Stomach (tissue), 9 donors: Measurements from ENCODE around the gene SPI1. TPM values are rescaled to one million over a fixed set of nuclear protein-coding genes. Genes with fewer than 3 reads are reported as not detected.

Source experiments
- DNase-seq, 2 donors: peaks; one replicate each; pipeline versions ENCODE4 v3.0.0 to v3.0.0-alpha.2; 2013 to 2019
- H3K27ac ChIP-seq, 5 donors: fragments of 200-600 bp in 4 of 5; sonication (generic) in 4 of 5; one replicate each; pipeline ENCODE4 v1.5.1; 2013 to 2019; ENCODE audit warnings: mild to moderate bottlenecking in 1 of 5, moderate library complexity in 1 of 5
- H3K27me3 ChIP-seq, 3 donors: fragments of 200-600 bp; sonication (generic); one replicate each; pipeline ENCODE4 v1.5.1; 2017 to 2019; ENCODE audit warnings: mixed run types in 1 of 3
- H3K36me3 ChIP-seq, 4 donors: fragments of 200-600 bp; sonication (generic); 1 replicate in 3 of 4; 2 replicates in 1 of 4; pipeline ENCODE4 v1.5.1; 2016 to 2019
- H3K4me1 ChIP-seq, 4 donors: fragments of 200-600 bp; sonication (generic); one replicate each; pipeline ENCODE4 v1.5.1; 2016 to 2019
- H3K4me3 ChIP-seq, 4 donors: fragments of 200-600 bp; sonication (generic) in 3 of 4; one replicate each; pipeline ENCODE4 v1.5.1; 2016 to 2019; ENCODE audit warnings: mild to moderate bottlenecking in 1 of 4
- H3K9me3 ChIP-seq, 4 donors: fragments of 200-600 bp; sonication (generic); one replicate each; pipeline ENCODE4 v1.5.1; 2016 to 2019
- EP300 ChIP-seq: sonication (generic); formaldehyde crosslinking; IDR thresholded peaks from one replicate; pipeline ENCODE4 v1.6.1; 2017; ENCODE audit warnings: antibody characterized with exemption
- POLR2A ChIP-seq, 4 donors: fragments of 450-650 bp; IDR thresholded peaks; one replicate each; pipeline ENCODE4 v1.6.1; 2016; ENCODE audit warnings: antibody characterized with exemption in 4 of 4, control low read depth in 2 of 4, mild to moderate bottlenecking in 1 of 4, moderate library complexity in 1 of 4
- POLR2AphosphoS5 ChIP-seq, 3 donors: sonication (generic); formaldehyde crosslinking; IDR thresholded peaks; one replicate each; pipeline ENCODE4 v1.6.1; 2016; ENCODE audit warnings: antibody characterized with exemption in 3 of 3
- WGBS, 5 donors: extraction: QIAGEN DNeasy Blood & Tissue Kit in 3 of 5; methylation state at CpG; one replicate each; pipeline versions ENCODE4 v1.1.5 to v1.1.7; 2013 to 2018; 5-methylcytosine and 5-hydroxymethylcytosine counted together
- intact Hi-C: fragments of 100-400 bp; cut with DNase I; formaldehyde crosslinking; loops from one replicate; pipeline ENCODE4 v1.15.1; 2023; ENCODE audit warnings: low total_unique reads
- polyA plus RNA-seq, 3 donors: library from polyadenylated mRNA; stranded (reverse); fragments of 200-250 nt; gene quantifications; one replicate each; pipeline ENCODE4 v1.2.3, GENCODE V29; 2013
- total RNA-seq, 5 donors: library from RNA; depleted of rRNA; stranded (reverse); fragments of >200 nt; gene quantifications; one replicate each; pipeline versions ENCODE4 v1.1.0 to v1.2.3, GENCODE V29; 2014 to 2016
- TF ChIP-seq, protein P1 (sequence below), 7 experiments: fragments of 450-650 bp in 4 of 7; fragments of 200-600 bp in 3 of 7; sonication (generic) in 3 of 7; IDR thresholded peaks; one replicate each; pipeline ENCODE4 v1.5.1; 2016 to 2019; ENCODE audit warnings: antibody characterized with exemption in 7 of 7, control low read depth in 2 of 7, mild to moderate bottlenecking in 1 of 7
- donor health status: healthy with polysubstance abuse.
- donor health status: Bipolar disorder and iron deficiency.
- donor health status: healthy.

SPI1 gene
- total and polyA plus RNA-seq, 8 donors = 2.6 to 24.3 (median 8.2) TPM

DNA sequence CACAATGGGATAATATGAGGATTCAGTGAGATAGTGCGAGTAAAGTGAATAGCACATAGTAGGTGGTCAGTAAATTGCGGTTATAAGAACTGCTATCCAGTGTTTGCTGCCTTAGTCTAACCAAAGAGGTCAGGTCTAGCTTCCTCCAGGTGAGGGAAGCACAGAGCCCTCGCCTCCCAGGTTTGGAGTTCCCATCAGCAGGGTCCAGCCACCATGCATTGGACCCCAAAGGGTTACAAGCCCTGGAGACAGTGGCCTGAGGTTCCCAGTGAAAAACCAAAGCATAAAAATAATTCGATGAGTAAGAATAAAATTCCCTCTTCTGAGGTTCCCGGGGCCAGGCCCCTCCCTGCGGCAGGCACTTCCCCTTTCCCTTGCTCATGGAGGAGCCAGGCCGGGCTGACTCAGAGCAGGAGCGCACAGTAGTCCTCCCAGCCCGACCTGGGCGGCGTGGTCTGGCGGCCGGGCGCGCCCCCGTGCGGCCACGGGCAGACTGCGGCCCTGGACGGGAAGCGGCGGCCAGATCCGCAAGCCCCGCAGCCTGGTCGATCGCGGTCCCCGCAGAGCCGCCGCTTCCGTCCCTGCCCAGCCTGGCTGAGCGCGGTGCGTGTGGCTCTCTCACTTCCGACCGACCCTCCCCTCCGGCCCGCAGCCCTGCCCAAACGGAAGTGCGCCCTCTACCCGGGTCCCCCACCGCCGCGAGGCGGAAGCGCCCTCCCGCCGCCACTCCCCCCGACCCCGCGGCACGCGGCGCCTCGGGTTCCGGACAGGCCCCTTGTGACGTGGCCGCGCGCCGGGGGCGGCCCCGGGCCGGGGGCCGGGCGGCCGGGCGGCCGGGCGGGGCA is 29.6 kb upstream of the SPI1 start, which contains the start of gene SLC39A13:
Gene SLC39A13 (plus strand): TSS at position 845 of the 845 bp plus-strand sequence. CDS start 1,505 bp downstream, outside the sequence.
- H3K36me3 ChIP-seq = peaks cover 4 to 29% (median 26%) of the 10 kb centered on the region in 4 donors
- H3K27me3 ChIP-seq = no peaks in the 10 kb centered on the region
- 1 to 4% (median 1%) methylated on average over 24 to 70 of the region's 70 CpGs for WGBS, 5 donors
- H3K4me1 ChIP-seq = peaks cover 27 to 50% (median 39%) of the 10 kb centered on the region in 4 donors
- peak within 1 kb of the TSS; percentile 74 to 85 (median 77) for H3K4me3 ChIP-seq
- H3K27ac ChIP-seq = peak within 1 kb of the TSS; percentile 93 to 97 (median 95)
- peak; percentile 95 to 98 for DNase-seq
- intact Hi-C loops = no loop called here
- H3K9me3 ChIP-seq = no peaks in the 10 kb centered on the region
- TF ChIP-seq EP300 (no peak), POLR2A (IDR thresholded peaks at IDR 0.05) (peak in 1 of 4 donors; percentile 56), POLR2AphosphoS5 (IDR thresholded peaks at IDR 0.05) (peak; percentile 63 to 98 (median 95))
- TF ChIP-seq, protein P1, sequence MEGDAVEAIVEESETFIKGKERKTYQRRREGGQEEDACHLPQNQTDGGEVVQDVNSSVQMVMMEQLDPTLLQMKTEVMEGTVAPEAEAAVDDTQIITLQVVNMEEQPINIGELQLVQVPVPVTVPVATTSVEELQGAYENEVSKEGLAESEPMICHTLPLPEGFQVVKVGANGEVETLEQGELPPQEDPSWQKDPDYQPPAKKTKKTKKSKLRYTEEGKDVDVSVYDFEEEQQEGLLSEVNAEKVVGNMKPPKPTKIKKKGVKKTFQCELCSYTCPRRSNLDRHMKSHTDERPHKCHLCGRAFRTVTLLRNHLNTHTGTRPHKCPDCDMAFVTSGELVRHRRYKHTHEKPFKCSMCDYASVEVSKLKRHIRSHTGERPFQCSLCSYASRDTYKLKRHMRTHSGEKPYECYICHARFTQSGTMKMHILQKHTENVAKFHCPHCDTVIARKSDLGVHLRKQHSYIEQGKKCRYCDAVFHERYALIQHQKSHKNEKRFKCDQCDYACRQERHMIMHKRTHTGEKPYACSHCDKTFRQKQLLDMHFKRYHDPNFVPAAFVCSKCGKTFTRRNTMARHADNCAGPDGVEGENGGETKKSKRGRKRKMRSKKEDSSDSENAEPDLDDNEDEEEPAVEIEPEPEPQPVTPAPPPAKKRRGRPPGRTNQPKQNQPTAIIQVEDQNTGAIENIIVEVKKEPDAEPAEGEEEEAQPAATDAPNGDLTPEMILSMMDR (IDR thresholded peaks at IDR 0.05) = peak in 5 of 7 experiments; percentile 38 to 88 (median 71)

DNA sequence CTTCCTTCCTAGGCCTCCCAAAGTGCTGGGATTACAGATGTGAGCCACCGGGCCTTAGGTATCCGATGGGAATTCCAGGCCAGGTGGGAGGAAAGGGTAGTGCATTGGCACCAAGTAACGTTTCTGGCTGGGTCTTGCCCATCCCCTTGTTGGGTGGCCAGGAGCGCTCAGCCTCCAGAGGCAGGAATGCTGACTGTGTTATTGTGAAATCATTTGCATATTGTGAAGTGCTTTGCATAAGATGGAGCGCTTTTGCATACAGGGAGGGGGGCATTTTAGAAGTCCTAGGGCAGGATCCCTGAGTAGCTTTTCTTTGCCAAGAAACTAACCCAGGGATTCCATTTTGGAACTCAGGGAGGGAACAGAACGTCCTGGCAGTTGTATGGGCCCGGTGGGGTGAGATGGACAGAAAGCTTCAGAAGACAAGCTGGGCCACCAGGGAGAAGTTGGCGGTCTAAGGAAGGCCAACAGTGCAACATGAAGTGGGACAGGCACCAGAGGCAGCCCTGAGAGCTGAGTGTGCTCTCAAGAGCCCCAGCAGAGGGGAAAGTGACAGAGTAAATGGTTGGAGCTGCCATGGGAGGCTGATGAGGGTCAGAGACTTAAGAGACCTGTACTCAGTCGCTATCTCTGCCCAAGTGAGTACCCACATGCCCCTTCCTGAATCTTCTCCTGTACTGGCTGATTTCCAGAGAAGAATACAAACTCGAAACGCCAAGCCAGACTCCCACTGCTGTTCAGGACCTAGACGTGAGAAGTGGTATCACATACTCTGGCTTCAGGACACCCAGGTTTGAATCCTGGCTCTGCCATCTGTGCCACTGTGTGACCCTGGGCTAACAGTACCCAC is 28.8 kb upstream of the SPI1 start:
- peaks cover 3 to 23% (median 21%) of the 10 kb centered on the region in 4 donors for H3K36me3 ChIP-seq
- peak in 1 of 2 donors; percentile 21 for DNase-seq
- H3K9me3 ChIP-seq = no peaks in the 10 kb centered on the region
- H3K4me3 ChIP-seq = peak overlapping the region; percentile 74 to 85 (median 77)
- H3K4me1 ChIP-seq = peaks cover 27 to 47% (median 37%) of the 10 kb centered on the region in 4 donors
- TF ChIP-seq POLR2AphosphoS5 (IDR thresholded peaks at IDR 0.05) = no peak
- no peak for TF ChIP-seq EP300
- TF ChIP-seq, protein P1 (IDR thresholded peaks at IDR 0.05) = no peak
- no peak for TF ChIP-seq POLR2A (IDR thresholded peaks at IDR 0.05)
- intact Hi-C loops = no loop called here
- peak overlapping the region; percentile 90 to 97 (median 95) for H3K27ac ChIP-seq
- H3K27me3 ChIP-seq = no peaks in the 10 kb centered on the region
- 46 to 60% (median 56%) methylated on average over 12 of the region's 12 CpGs for WGBS, 5 donors

DNA sequence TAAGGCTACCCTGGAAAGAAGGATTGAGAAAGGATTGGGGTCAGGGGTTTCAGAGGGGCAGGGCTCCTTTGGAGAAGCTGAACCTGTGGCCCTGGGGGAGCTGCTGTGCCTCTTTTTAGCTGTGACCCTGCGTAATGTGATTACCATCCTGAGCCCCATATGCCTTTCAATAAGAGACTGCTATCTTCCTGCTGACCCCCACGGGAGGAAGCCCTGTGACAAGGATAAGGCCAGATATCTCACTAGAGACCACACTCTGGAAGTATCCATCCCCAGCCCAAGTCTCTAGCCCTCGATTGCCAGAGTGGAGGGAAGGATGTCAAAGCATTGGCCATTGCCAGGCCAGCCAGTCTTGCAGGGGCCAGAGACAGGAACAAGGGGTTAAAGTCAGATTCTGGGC is 25.2 kb upstream of the SPI1 start:
- no peak for DNase-seq

More for the DNA sequence above, 25.2 kb upstream of the SPI1 start:
- H3K4me3 ChIP-seq = no peak overlapping the region
- no peaks in the 10 kb centered on the region for H3K36me3 ChIP-seq
- no peaks in the 10 kb centered on the region for H3K27me3 ChIP-seq
- TF ChIP-seq POLR2AphosphoS5 (IDR thresholded peaks at IDR 0.05) = no peak
- TF ChIP-seq, protein P1 (IDR thresholded peaks at IDR 0.05) = no peak
- no peak for TF ChIP-seq POLR2A (IDR thresholded peaks at IDR 0.05)
- no peak for TF ChIP-seq EP300
- intact Hi-C loops = no loop called here
- 69 to 81% (median 75%) methylated on average over 3 of the region's 3 CpGs for WGBS, 5 donors
- peaks cover 22 to 34% (median 29%) of the 10 kb centered on the region in 4 donors for H3K4me1 ChIP-seq
- no peaks in the 10 kb centered on the region for H3K9me3 ChIP-seq
- H3K27ac ChIP-seq = no peak overlapping the region
